ENCODE results near the gene TGFBR2. TPM values are rescaled to one million over a fixed set of nuclear protein-coding genes. Genes with fewer than 3 reads are reported as not detected.

The TGFBR2 gene
- total and polyA plus RNA-seq, 2 of the 13 experiments (the other 11 are each of a cell fraction or from before 2014, with no cell fraction given): 82.2 to 187 TPM

DNA sequence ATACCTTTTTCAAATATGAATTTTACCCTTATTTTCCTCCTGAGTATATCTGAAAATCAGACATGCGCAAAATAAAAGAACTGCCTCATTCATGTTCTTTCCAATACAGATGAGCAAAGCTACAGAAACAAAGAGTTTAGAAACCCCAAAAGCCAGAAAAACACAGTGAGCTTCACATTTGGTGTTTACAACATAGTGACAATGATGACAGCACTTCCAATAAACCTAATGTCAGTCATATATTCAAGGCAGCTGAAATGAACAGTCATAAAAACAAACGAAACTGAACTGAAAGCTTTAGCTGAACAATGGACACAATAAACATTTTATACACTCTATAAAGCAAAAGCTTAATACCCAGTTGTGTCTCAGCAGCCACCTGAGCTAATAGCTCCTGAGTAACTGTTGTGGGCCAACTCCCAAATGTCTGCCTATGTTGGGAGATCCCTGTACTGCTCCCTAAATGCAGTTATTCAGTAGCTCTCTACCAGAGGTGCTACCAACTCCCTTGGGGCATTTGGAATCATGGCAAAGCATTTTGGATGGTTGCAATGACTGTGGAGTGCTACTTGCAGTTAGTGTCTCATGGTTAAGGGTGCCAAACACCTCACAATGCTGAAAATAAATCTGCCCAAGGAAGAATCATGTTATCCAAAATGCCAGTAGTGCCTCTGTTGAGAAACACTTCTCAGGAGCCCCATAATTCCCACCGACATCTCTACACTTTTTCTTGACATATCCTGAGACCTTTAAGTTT, 131.5 kb downstream of the TGFBR2 start:
- POLR2A ChIA-PET: no interaction called here
- H3K36me3 ChIP-seq (replicated peaks in 1 of 2; ENCODE audit: control insufficient read depth in 1 of 2, insufficient read depth in 2 of 2, low read length in 2 of 2): no peaks in the 10 kb centered on the region
- CTCF ChIA-PET (ENCODE audit: low intra/inter-chr PET ratio, low total read pairs): no interaction called here
- no peaks in the 10 kb centered on the region for H3K9me3 ChIP-seq (ENCODE audit: low read length)
- TF ChIP-seq HOXA5 (CRISPR knock-in tag; IDR thresholded peaks at IDR 0.05) (no peak), AHR (CRISPR knock-in tag; IDR thresholded peaks at IDR 0.05) (no peak), REST (IDR thresholded peaks at IDR 0.05; ENCODE audit: borderline replicate concordance in 1 of 2, low read depth in 1 of 2, low read length in 2 of 2) (no peak)
- TF ChIP-seq, protein P1, sequence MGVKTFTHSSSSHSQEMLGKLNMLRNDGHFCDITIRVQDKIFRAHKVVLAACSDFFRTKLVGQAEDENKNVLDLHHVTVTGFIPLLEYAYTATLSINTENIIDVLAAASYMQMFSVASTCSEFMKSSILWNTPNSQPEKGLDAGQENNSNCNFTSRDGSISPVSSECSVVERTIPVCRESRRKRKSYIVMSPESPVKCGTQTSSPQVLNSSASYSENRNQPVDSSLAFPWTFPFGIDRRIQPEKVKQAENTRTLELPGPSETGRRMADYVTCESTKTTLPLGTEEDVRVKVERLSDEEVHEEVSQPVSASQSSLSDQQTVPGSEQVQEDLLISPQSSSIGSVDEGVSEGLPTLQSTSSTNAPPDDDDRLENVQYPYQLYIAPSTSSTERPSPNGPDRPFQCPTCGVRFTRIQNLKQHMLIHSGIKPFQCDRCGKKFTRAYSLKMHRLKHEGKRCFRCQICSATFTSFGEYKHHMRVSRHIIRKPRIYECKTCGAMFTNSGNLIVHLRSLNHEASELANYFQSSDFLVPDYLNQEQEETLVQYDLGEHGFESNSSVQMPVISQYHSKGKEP (CRISPR knock-in tag; IDR thresholded peaks at IDR 0.05): no peak
- peaks cover 0 to 10% of the 10 kb centered on the region in 2 experiments; a peak in 2 of 5 replicates for H3K27me3 ChIP-seq (ENCODE audit: control insufficient read depth in 1 of 2, insufficient read depth in 2 of 2, low read length in 2 of 2)
- H3K9ac ChIP-seq (ENCODE audit: insufficient read depth, low read depth, low read length): no peak overlapping the region
- H3K4me2 ChIP-seq (ENCODE audit: low read depth, low read length): no peak overlapping the region
- H4K20me1 ChIP-seq (ENCODE audit: insufficient read depth, low read length): no peaks in the 10 kb centered on the region
- no peak for FAIRE-seq
- in situ Hi-C loops (cut with HindIII; ENCODE audit: extremely low pct_ligation_motif_present, low pct_unique_long_range_greater_than_20kb): no loop called here
- intact Hi-C loops (cut with micrococcal nuclease; ENCODE audit: unreplicated experiment): no loop called here
- ATAC-seq: no peak
- 38% methylated on average over 3 of the region's 3 CpGs for WGBS (ENCODE audit: low lambda C conversion rate)
- BruUV-seq (replicated peaks): no TSS peak
- H3K4me3 ChIP-seq (replicated peaks in 1 of 3; ENCODE audit: insufficient read depth in 1 of 3, low read depth in 2 of 3, low read length in 3 of 3): no peak overlapping the region
- no peaks in the 10 kb centered on the region for H3K4me1 ChIP-seq (ENCODE audit: insufficient read depth, low read length)
- DNase-seq (ENCODE audit: low spot score): no peak
- H2AFZ ChIP-seq (ENCODE audit: low read length): no peak overlapping the region
- no peak overlapping the region for H3K27ac ChIP-seq (ENCODE audit: extremely low read length, insufficient read depth, low read length)
- H3K79me2 ChIP-seq (ENCODE audit: insufficient read depth, low read length): no peaks in the 10 kb centered on the region

Data from HepG2 (cell line).